Left colon (tissue), 2 donors: ENCODE data around the gene WNT7A. TPM values are rescaled to one million over a fixed set of nuclear protein-coding genes. Genes with fewer than 3 reads are reported as not detected.

ENCODE experiments used
- ATAC-seq: fragments of 200-7000 bp; cut with Tn5 transposase; one replicate; pipeline ENCODE4 v1.9.1; 2020; ENCODE audit warnings: mild to moderate bottlenecking, moderate library complexity
- DNase-seq, 2 donors: peaks; one replicate each; pipeline ENCODE4 v3.0.0-alpha.2; 2020
- intact Hi-C, 2 donors: fragments of 100-400 bp; cut with DNase I in 1 of 2; cut with micrococcal nuclease in 1 of 2; formaldehyde crosslinking; loops; one replicate each; pipeline versions ENCODE4 v1.11.2 to v1.14.0; 2022; cut with DNase I, micrococcal nuclease
- total RNA-seq, 2 donors: library from RNA; stranded (reverse); fragmentation: NEBNext Ultra II Directional; extraction: Animal tissue kit (Norgen Biotek cat#: 25700); gene quantifications; one replicate each; pipeline ENCODE4 v1.2.1, GENCODE V29; 2021
- donor health status: DM: no; HTN: no; CAD: no.
- donor health status: DM: yes; HTN: yes; CAD: no.

WNT7A gene
- total RNA-seq, 2 donors from 2014 or later, result not detected

DNA sequence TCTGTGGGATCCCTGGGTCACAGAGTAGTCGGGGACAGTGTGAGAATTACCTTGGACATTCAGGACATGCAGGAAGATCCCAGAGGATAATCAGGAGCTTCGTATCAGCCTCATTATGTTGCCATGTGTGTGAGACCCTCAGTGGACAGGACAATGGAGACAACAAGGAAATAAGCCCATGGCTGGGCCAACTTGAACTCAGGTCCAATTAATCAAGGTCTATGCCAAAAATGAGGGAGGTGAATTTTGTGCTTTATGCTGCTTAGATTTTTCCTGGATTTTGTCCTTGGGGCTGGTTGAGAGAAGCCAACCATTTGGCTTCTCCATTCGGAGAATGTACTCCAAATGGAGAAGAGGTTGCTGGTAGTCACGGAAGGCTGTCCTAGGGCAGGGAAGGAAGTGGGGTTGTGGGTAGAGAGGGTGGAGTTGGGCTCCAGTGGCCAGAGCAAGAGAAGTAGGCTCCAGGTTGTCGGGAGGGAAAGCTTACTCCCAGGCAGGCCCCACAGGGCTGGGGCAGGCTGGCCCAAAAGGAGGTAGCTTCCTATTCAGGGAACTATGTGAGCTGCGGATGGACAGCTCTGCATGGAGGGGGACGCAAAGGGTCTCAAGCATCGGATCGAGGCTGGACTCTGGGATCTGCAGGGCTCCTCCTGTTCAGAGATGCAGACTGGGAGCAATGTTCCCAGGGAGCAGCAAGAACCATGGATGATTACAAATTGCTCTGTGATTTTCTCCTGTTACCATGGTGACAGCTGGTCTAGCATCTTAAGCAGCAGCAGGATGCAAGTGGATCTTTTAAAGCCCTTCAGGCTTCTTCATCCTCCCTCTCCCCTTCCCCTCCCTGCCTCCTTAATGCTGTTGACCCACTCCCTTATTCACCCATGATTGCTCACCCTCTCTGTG, 91.1 kb downstream of the WNT7A start:
- no peak for DNase-seq
- no peak for ATAC-seq
- intact Hi-C loops, result no loop called here

DNA sequence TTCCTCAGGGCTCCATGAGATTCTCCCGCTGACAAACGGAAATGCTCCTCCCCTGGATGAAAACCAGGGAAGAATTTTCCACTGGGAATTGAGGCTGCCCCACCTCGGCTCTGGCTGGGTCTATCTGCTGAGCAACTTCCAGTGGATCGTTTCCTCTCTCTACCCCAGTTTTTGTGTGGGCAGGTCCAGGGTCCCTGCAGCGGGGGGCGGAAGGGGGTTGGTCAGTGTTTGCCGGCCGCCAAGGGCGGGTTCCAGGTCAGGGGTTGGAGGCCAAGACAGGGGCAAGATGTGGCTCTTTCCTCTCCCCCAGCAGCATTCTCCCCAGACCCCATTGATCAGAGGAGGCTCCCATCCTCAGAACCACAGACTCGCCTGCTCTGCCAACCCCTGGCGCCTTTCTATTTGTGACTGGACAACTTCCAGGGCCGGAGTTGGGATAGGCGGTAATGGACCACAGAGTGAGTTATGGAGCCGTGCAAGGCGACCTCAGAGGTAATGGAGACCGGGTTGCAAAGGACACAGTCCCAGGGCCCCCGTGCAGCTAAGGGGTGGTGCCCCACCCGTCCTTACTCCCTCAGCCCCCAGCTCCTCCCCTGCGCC, 92.2 kb downstream of the WNT7A start:
- intact Hi-C loops, result no loop called here
- DNase-seq (no peak), ATAC-seq (no peak)

DNA sequence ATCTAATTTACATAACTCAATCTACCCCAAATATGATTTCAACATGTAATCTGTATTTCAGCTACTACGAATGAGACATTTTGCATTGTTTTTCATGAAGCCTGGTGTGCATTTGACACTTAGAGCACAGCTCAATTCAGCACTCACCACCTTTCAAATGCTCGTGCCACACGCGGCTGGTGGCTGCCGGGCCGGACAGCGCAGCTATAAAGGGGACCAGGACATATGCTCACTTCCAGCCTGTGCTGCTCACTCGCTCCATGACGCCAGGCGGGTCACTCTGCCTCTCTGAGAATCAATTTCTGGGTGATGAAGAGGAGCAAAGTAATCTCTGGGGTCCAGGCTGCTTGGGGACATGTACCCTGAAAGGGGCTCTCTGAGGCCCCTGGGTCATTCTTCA, 93.1 kb downstream of the WNT7A start:
- ATAC-seq, result no peak
- intact Hi-C loops, result no loop called here
- no peak for DNase-seq

DNA sequence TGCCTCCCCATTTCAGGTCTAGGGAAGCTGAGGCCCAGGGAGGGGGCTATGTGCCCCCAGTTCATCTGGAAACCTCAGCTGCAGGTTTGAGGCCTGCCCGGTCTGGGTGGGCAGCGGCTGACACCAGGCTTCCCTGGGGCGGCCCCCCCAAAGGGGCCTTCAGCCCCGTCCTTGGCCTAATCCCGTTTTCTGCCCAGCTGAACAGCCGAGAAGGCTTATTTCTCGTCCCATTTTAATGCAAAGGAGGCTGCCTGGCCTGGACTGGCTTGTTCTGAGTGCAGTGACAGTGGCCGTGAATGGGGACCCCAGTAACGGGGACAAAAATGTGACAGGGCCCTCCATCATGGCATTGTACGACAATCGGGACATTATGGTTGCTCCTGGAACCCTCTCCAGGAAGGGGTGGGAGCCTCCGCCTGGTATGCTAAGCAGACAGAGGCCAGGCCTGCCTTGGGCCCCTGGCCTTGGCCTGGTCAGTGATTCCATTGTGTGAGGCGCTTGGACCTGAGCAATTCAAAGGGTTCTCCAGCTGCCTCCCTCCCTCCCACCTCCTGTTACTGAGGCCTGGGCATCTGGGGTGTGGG, 93.9 kb downstream of the WNT7A start:
- ATAC-seq (no peak), DNase-seq (no peak)
- intact Hi-C loops, result no loop called here

DNA sequence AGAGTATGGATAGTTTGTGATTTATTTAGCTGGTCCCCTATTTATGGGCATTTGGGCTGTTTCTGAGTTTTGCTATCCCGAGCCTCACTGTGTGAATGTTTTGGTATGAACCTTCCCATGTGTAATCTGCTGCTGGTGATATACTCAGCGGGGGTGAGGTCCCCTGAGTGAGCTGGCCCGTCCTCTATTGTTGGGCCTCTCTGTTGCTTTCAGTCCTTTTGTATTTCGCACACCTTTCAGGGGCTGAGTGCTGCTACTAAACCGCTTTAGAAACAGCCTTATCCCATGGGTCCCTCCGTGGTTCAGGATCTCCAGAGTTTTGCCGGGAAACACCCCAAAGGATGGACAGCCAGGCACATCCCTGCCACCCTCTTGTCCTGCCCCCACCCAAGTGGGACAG, 94.5 kb downstream of the WNT7A start:
- intact Hi-C loops, result no loop called here
- DNase-seq, result no peak
- no peak for ATAC-seq

DNA sequence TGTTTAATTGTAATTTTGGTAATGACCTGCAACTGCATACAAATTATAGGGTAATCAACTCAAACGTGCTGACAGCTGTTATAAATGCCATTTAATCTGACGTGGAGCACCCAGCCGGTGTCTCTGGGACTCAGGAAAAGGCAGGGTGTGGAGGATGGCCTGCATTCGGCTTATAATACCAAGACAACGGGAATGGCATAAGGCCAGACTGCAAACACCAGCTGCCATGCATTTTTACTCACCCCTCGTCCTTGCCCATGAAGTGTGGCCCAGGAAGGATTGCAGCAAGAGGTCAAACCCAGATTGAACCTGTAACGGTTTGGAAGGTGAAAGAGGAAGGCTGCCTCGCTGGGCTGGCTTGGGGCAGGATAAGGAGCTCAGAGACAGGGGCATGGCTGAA, 96.4 kb downstream of the WNT7A start:
- intact Hi-C loops, result no loop called here
- DNase-seq, result no peak
- no peak for ATAC-seq

DNA sequence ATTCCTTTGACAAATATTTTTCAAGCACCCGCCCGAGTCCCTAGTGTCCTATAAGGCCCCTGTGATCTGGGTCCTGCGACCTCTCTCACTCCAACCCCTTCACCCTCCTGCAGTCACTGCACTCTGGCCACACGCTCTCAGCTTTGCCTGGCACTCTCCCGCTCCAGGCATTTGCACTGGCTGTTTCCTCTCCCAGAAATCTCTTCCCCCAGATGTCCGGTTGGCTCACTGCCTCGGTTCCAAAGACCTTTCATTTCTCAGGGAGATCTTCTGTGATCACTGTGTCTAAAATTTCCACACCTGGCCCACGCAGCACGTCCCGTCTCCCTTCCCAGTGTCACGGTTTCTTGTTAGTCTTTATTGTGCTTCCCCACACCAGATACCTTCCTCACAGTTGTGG, 97.4 kb downstream of the WNT7A start:
- DNase-seq (no peak), ATAC-seq (no peak)
- intact Hi-C loops, result no loop called here

DNA sequence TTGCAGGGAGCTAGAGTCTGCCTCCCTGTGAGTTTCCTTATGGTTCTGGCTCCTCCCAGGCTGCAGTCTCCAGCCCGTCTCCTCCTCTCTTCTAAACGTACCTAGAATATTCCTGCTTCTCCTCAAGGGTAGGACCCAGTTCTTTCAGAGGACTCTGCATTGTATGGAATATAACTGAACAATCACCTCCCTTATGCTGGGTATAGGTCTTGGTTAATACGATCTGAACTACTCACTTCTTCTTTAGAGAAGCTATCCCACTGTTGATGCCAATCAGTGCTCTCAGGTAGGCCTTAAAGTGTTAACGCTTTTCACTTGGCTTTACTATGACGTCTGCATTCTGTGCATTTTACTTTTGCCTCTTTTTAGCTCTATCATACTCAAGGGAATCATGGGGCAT, 98.5 kb downstream of the WNT7A start:
- ATAC-seq (no peak), DNase-seq (no peak)
- intact Hi-C loops, result no loop called here

DNA sequence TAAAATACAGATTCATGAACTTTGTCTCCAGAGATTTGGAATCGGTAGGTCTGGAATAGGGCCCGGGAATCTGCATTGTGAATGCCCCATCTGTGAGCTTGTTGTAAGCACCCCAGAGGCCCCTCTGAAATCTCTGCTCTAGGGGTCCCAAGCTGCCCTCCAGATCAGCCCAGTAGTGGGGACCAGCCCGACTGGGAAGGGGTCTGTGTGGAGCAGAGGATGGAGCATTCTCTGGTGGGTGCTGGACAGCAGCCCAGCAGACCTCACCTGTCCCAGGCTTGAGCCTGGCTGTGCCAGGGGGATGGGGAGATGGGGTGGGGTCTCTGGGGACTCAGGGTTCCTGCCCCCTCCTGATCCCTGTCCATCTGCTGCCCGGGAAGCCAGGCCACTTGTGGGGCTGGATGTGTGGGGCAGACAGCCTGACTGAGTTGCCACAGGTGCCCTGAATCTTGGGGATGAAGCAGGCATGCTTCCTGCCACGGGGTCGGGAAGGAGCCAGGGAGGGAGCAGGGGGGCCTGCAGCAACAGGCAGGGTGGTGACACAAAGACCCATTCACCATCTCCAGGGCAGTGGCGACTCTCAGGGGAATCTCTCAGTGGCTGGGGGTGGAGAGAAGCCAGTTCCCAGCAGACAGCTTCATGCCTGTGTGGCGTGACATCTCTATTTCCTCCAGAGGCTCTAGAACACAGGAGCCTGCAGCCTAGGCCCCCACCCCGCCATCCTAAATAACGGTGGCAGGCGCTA, 99.3 kb downstream of the WNT7A start:
- intact Hi-C loops, result no loop called here
- DNase-seq, result no peak
- ATAC-seq, result no peak

DNA sequence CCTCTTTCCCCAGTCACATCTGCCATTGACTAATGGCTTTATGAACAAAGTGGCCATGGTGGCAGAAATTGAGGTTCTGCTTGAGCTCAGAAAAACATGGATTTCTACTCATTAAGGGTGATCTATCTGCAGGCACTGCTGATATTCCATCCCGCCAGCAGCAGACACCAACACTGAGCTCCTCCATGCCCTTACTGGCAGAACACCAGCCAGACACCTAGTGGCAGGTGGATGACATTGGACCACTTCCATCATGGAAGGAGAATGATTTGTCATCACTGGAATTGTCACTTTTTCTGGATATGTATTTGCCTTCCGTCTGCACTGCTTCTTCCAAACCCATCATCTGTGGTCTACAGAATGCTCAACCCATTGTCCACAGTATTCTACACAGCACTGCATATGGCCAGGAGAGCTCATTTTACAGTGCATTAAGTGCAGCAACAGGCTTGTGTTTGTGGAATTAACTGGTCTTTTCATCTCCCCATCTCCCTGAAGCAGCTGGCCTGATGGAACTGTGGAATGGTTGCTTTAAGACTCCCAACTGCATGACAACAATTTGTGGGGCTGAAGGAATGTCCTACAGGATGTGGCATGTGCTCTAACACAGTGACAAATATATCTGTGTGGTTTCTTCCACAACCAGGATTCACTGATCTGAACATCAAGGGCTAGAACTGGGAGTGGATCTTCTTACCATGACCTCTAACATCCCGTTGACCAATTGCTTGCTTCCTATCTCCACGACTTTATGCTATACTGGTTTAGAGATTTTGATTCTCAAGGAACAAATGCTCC, 103.4 kb downstream of the WNT7A start:
- ATAC-seq, result no peak
- intact Hi-C loops, result no loop called here
- DNase-seq, result no peak

DNA sequence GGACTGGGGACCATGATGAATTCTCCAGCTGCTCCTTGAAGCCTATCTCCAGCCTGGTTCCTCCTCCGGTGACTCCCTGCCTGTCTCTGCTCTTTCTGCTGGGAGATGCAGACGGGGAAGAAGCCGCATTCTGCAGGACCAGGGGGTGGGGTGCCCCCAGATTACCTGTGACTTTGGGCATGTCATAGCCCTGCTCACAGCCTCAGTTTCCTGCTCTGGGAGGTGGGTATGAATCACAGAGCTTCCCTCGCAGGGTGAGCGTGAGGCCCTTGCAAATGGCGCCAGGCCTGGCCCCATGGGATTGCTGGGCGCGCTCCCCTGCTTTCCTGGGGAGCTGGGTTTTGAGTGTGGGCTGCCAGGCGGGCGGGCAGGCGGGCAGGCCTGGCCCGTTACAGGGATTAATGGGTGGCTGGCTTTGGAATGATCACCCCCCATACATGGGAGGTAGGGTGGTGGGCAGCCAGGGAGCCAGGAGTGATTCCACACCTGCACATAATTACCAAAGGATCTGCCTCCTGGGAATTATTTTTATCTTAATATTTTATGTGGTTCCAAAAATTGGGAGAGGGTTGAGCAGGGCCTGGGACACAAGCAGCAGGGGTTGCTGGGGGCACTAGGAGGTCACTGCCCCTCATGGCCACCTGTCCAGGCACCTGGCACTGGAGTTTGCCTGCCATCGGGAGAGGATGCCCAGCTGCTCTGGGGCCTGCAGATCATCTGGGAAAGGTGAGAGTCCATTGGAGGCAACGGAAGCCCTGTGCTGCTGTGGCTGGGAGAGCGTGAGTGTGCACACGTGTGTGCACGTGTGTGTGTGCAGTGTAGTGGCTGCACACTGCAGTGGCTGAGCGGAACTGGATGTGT, 106.8 kb downstream of the WNT7A start:
- intact Hi-C loops, result no loop called here
- no peak for ATAC-seq
- no peak for DNase-seq

DNA sequence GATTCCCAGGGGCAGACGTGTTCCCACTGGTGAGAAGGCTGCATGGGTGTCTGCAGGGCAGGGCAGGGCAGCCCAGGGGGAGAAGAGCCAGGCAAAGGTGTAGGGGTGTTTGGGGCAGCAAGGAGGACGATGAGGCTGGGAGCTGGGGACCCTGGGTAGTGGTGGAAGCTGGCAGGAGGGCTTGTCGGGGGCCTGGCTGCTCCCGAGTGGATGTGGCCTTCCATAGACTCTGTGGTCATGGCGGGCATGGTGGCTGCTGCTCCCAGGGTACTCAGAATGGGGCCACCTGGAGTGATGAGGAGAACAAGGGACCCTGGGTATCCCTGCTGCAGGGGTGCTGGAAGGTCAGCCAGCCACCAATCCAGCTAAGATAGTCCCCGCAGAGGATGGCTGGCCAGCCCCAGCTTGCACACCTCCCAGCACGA, 107.5 kb downstream of the WNT7A start:
- intact Hi-C loops, result no loop called here
- DNase-seq (no peak), ATAC-seq (no peak)

DNA sequence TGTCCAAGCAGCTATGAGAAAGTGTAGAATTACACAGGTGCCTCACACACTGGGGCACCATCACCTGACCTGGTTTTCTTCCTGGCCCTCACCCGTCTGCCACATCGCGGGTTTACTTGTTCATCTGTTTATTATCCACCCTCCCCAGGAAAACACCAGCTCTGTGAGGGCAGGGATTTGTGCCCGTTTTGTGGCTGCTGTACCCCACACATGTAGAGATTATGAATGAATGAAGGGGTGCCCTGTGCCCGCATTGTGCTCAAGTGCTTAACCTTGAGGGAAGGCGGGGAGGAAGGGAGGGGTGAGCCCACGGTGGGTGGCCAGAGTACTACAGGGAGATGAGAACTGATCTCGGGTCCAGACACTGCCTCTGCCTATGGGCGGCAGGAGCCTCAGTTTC, 108.4 kb downstream of the WNT7A start:
- no peak for ATAC-seq
- intact Hi-C loops, result no loop called here
- DNase-seq, result no peak

DNA sequence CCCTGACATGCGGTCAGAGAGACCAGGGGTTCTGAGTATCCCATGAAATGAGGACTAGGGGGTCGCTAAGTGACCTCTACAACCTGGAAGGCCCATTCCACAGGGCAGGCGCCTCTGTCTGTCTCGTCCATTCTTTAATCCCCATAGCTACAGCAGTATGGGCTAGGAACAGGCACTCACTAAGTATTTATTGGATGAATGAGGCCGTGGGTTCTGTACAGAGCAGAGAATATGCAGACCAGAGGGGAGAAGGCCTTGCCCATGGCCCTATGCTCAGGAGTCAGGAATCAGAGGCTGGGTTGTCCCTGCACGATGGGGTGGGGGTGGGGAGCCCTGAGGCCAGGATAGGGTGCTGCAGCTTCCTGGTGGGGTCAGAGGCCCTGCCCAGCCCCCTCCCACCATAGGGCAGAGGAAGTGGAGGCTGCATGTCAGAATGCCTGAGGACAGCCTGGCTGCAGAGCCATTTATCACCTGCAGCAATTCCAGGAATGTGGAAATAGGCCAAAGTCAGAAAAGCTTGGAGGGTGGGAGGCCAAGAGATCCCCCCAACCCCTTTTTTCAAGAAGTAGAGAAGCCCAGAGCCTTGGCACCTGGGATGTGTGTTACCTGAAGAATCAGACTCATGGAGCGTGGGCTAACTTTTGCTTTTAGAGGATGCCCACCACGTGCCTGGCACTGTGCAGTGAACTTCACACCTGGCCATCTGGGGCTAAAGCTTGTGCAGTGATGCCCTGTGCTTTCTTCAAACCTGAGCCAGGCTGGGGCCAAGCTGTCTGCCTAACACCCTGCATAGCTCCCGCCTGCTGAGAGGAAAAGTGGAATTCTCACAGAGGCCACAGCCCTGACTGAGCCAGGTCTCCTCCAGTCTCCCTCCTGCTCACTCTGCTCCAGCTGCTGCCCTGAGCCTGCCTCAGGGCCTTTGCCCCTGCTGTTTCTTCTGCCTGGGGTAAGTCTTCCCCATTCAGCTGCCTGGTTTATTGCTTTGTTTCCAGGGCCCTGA, 109.4 kb downstream of the WNT7A start:
- no peak for DNase-seq
- ATAC-seq, result no peak
- intact Hi-C loops, result no loop called here

DNA sequence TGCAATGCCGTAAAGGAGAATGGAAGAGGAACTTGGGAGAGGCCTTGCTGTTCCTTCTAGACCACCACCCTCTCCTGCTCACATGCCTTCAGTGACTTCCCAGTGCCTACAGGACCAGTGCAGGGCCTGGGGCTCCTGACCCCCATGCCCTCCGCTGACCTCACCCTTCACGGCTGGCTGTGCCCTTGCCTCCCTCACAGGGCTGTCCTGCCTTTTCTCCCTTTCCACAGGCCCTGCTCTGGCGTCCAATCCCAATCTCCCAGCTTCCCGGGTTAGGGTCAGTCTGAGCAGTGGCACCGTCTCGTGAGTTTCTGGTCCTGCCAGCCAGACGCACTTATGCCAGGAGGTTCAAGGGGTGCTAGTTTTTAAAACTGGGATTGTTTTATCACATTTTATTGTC, 110.4 kb downstream of the WNT7A start:
- DNase-seq (no peak), ATAC-seq (no peak)
- intact Hi-C loops, result no loop called here

DNA sequence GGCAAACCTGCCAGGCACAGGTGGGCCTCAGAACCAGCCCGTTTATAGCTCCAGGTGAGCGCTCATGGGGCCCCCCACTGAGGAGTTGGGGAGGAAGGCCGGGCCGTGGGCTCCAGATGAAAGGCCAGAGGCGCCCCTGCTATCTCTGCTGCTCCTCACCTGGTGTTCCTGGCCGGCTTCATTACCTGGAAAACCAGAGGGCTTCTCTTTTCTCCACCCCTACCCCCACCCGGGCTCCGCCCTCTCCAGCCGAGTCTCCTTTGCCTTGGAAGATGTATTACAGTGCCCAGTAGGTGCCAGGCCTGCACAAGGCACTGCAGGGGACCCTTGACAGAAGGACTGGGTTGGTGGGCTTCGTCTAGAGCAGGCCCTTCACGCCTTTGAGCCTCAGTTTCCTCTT, 111.4 kb downstream of the WNT7A start:
- ATAC-seq (no peak), DNase-seq (no peak)
- intact Hi-C loops, result no loop called here

DNA sequence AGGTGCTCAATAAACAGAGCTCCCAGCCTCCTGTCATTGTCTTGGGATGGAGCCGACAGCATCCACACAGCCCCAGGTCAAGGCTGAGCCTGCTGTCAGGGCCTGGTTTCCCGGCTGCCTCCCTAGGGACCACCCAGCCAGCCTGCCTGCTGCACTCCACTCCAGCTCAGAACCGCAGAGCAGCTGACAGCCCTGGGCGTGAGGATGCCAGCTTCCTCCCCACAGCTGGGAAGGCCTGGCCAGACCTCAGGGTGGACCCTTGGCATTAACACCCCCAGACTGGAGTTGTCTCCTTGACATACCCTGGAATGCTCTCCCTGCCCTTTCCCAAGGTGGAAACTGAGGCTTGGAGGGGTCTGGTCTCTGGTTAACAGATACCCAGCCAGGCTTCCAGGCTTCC, 112.0 kb downstream of the WNT7A start:
- intact Hi-C loops, result no loop called here
- no peak for DNase-seq
- ATAC-seq, result no peak
